Liver (tissue), 3 donors: ENCODE results near the gene UBD.

Experiments
- EGR1 ChIP-seq, 2 donors: IDR thresholded peaks; 2 replicates each; pipeline ENCODE4 v1.6.1; 2016 to 2018; ENCODE audit warnings: antibody characterized with exemption in 2 of 2, low read depth in 2 of 2
- RAD21 ChIP-seq, 2 donors: IDR thresholded peaks; 2 replicates each; pipeline ENCODE4 v1.6.1; 2016; ENCODE audit warnings: antibody characterized with exemption in 2 of 2, mild to moderate bottlenecking in 2 of 2
- SP1 ChIP-seq: IDR thresholded peaks from 2 replicates; pipeline ENCODE4 v1.6.1; 2018; ENCODE audit warnings: antibody characterized with exemption, mild to moderate bottlenecking
- TF ChIP-seq, protein P1 (sequence below): fragments of 150-350 bp; IDR thresholded peaks from 2 replicates; pipeline ENCODE4 v1.5.1; 2017; ENCODE audit warnings: improper control_type of control experiment, low read depth, low read length; ENCODE audit not compliant: missing input control
- TF ChIP-seq, protein P2 (sequence below): IDR thresholded peaks from 2 replicates; pipeline ENCODE4 v1.6.1; 2016; ENCODE audit warnings: antibody characterized with exemption
- TF ChIP-seq, protein P3 (sequence below): IDR thresholded peaks from 2 replicates; pipeline ENCODE4 v1.6.1; 2016; ENCODE audit warnings: antibody characterized with exemption, mild to moderate bottlenecking
- donor health status: healthy.
- donor health status: healthy.

DNA sequence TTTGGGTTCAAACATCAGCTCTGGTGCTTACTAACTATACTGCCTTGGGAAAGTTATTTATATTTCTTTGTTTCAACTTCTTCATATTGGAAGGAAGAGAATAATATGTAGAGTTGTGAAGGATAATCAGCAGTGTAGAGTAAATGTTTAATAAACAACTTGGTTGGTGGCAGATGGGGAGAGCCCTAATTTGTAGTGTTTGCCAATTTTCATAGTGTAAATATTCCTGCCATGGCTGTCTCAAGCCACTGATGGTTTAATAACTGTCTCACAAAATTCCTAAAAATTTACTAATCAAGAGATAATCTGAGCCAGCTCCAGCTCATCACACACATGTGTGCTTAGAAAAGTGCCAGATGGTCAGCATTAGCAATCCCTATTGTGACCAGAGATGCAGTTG lies 25.3 kb upstream of the UBD start, which contains the start of gene OR2H2:
- TF ChIP-seq, protein P1, sequence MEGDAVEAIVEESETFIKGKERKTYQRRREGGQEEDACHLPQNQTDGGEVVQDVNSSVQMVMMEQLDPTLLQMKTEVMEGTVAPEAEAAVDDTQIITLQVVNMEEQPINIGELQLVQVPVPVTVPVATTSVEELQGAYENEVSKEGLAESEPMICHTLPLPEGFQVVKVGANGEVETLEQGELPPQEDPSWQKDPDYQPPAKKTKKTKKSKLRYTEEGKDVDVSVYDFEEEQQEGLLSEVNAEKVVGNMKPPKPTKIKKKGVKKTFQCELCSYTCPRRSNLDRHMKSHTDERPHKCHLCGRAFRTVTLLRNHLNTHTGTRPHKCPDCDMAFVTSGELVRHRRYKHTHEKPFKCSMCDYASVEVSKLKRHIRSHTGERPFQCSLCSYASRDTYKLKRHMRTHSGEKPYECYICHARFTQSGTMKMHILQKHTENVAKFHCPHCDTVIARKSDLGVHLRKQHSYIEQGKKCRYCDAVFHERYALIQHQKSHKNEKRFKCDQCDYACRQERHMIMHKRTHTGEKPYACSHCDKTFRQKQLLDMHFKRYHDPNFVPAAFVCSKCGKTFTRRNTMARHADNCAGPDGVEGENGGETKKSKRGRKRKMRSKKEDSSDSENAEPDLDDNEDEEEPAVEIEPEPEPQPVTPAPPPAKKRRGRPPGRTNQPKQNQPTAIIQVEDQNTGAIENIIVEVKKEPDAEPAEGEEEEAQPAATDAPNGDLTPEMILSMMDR, result no peak
- TF ChIP-seq, protein P2, sequence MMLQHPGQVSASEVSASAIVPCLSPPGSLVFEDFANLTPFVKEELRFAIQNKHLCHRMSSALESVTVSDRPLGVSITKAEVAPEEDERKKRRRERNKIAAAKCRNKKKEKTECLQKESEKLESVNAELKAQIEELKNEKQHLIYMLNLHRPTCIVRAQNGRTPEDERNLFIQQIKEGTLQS, result no peak
- TF ChIP-seq, protein P3, sequence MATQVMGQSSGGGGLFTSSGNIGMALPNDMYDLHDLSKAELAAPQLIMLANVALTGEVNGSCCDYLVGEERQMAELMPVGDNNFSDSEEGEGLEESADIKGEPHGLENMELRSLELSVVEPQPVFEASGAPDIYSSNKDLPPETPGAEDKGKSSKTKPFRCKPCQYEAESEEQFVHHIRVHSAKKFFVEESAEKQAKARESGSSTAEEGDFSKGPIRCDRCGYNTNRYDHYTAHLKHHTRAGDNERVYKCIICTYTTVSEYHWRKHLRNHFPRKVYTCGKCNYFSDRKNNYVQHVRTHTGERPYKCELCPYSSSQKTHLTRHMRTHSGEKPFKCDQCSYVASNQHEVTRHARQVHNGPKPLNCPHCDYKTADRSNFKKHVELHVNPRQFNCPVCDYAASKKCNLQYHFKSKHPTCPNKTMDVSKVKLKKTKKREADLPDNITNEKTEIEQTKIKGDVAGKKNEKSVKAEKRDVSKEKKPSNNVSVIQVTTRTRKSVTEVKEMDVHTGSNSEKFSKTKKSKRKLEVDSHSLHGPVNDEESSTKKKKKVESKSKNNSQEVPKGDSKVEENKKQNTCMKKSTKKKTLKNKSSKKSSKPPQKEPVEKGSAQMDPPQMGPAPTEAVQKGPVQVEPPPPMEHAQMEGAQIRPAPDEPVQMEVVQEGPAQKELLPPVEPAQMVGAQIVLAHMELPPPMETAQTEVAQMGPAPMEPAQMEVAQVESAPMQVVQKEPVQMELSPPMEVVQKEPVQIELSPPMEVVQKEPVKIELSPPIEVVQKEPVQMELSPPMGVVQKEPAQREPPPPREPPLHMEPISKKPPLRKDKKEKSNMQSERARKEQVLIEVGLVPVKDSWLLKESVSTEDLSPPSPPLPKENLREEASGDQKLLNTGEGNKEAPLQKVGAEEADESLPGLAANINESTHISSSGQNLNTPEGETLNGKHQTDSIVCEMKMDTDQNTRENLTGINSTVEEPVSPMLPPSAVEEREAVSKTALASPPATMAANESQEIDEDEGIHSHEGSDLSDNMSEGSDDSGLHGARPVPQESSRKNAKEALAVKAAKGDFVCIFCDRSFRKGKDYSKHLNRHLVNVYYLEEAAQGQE, result no peak
- no peak for TF ChIP-seq EGR1 (IDR thresholded peaks at IDR 0.05; ENCODE audit: low read depth in 2 of 2)
- TF ChIP-seq SP1, result no peak
- TF ChIP-seq RAD21 (IDR thresholded peaks at IDR 0.05), result no peak
